Central memory CD8-positive, alpha-beta T cell (primary cell): ENCODE measurements around the gene CEP68.

Experiments
- ATAC-seq: fragments of 150-1000 bp; cut with Tn5 transposase; replicated peaks from 2 replicates; pipeline ENCODE4 v1.10.0; 2022; ENCODE audit warnings: mild to moderate bottlenecking, moderate FRiP score, moderate number of reproducible peaks; ENCODE audit not compliant: poor library complexity, severe bottlenecking; ENCODE audit errors: extremely low read depth
- DNase-seq, 2 donors: peaks; one replicate each; pipeline ENCODE4 v3.0.0; 2021; ENCODE audit warnings: low spot score in 2 of 2
- H3K27ac Mint-ChIP-seq: one replicate; pipeline ENCODE4 v1.8.0; 2022; ENCODE audit warnings: low read depth, mild to moderate bottlenecking, moderate library complexity, mixed read lengths
- H3K27me3 Mint-ChIP-seq: one replicate; pipeline ENCODE4 v1.8.0; 2022; ENCODE audit warnings: mixed read lengths
- H3K36me3 Mint-ChIP-seq: one replicate; pipeline ENCODE4 v1.8.0; 2022; ENCODE audit warnings: mild to moderate bottlenecking, moderate library complexity, mixed read lengths; ENCODE audit not compliant: insufficient read depth
- H3K4me1 Mint-ChIP-seq: one replicate; pipeline ENCODE4 v1.8.0; 2022; ENCODE audit warnings: mixed read lengths
- H3K4me3 Mint-ChIP-seq: one replicate; pipeline ENCODE4 v1.8.0; 2022; ENCODE audit warnings: mild to moderate bottlenecking, moderate library complexity, mixed read lengths
- H3K9me3 Mint-ChIP-seq: one replicate; pipeline ENCODE4 v1.8.0; 2022; ENCODE audit warnings: mixed read lengths

The CEP68 gene

GRCh38 chr2:65055422-65056214 is 598 bp upstream of the CEP68 start:
- Mint-ChIP-seq H3K27me3 (no peaks in the 10 kb centered on the region), H3K4me1 (peaks cover 54% of the 10 kb centered on the region), H3K9me3 (no peaks in the 10 kb centered on the region), H3K27ac (peak overlapping the region; percentile 83), H3K36me3 (peaks cover 11% of the 10 kb centered on the region), H3K4me3 (peak overlapping the region; percentile 79)
- DNase-seq (no peak), ATAC-seq (peak; percentile 34)

- Mint-ChIP-seq H3K27me3 (no peaks in the 10 kb centered on the region), H3K4me3 (peak overlapping the region; percentile 79), H3K36me3 (peaks cover 14% of the 10 kb centered on the region), H3K4me1 (peaks cover 59% of the 10 kb centered on the region), H3K9me3 (no peaks in the 10 kb centered on the region), H3K27ac (peak overlapping the region; percentile 11)
- ATAC-seq = no peak
- no peak for DNase-seq
Measured at GRCh38 chr2:65057054-65057375, 799 bp downstream of the CEP68 start.

GRCh38 chr2:65057391-65058052 is 1.3 kb downstream of the CEP68 start:
- DNase-seq (peak in 1 of 2 donors; percentile 63), ATAC-seq (peak; percentile 50)
- no peaks in the 10 kb centered on the region for H3K27me3 Mint-ChIP-seq
- peak overlapping the region; percentile 11 for H3K27ac Mint-ChIP-seq
- no peaks in the 10 kb centered on the region for H3K9me3 Mint-ChIP-seq
- H3K36me3 Mint-ChIP-seq = peaks cover 14% of the 10 kb centered on the region
- peak overlapping the region; percentile 79 for H3K4me3 Mint-ChIP-seq
- peaks cover 59% of the 10 kb centered on the region for H3K4me1 Mint-ChIP-seq

DNA sequence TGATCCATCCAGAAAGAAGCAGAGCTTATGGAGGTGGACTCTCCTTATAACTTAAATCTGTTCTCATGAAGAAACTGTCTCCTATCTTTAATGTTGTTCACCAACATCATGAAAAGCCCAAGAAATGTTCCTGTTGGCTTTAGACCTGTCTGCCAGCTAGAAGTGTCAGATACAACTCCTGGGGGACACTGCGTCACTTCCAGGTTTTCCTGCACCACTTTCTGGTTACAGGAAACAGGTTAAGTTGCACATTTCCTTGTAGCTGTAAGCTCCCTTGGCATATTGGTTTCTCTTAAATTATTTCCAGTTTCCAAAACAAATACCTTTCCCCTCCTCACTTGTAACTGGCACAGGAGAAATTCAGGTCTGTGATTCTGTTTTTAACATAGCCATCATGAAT is 2.9 kb downstream of the CEP68 start:
- H3K9me3 Mint-ChIP-seq = no peaks in the 10 kb centered on the region
- H3K36me3 Mint-ChIP-seq = peaks cover 15% of the 10 kb centered on the region
- peaks cover 57% of the 10 kb centered on the region for H3K4me1 Mint-ChIP-seq
- ATAC-seq = no peak
- no peak for DNase-seq
- H3K27ac Mint-ChIP-seq = peak overlapping the region; percentile 65
- no peaks in the 10 kb centered on the region for H3K27me3 Mint-ChIP-seq
- H3K4me3 Mint-ChIP-seq = no peak overlapping the region

DNA sequence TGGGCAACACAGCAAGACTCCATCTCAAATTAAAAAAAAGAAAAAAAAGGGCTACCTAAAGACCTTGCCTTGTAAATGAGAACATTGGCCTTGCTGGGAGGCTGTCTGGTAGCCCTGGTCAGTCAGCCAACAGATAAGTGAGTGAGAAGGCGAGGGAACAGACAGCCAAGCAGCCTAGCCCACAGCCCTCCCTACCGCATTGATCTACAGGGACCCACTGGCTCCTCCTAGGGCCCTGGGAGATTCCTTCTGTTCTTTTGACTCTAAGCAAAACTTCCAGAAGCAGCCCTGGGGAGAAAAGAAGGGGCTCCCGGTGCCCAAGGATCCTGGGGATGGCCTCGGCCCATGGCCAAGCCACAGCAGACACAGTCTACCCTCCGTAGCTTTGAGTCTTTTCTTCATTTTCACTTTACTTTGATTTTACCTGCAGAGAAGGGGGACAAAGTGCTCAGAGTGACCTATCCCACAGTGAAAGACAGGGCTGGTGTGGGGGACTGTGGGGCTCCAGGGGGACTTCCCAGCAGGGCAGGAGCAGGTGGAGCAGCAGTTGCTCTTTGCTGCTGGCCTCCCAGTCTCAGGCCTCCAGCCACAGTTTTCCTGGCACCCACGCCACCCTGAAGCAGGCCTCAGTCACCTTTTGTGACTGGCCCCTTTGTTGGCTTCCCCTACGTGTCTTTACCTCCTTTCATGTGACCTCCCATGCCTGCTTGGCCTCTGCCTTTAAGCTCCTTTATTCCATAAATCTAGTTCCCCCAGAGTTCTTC is 5.1 kb downstream of the CEP68 start:
- no peak overlapping the region for H3K4me3 Mint-ChIP-seq
- H3K4me1 Mint-ChIP-seq = peaks cover 56% of the 10 kb centered on the region
- DNase-seq (no peak), ATAC-seq (no peak)
- no peaks in the 10 kb centered on the region for H3K9me3 Mint-ChIP-seq
- H3K27ac Mint-ChIP-seq = no peak overlapping the region
- H3K27me3 Mint-ChIP-seq = no peaks in the 10 kb centered on the region
- H3K36me3 Mint-ChIP-seq = peaks cover 8% of the 10 kb centered on the region

- DNase-seq (no peak), ATAC-seq (no peak)
- H3K36me3 Mint-ChIP-seq = peaks cover 11% of the 10 kb centered on the region
- peaks cover 54% of the 10 kb centered on the region for H3K4me1 Mint-ChIP-seq
- H3K27ac Mint-ChIP-seq = no peak overlapping the region
- no peak overlapping the region for H3K4me3 Mint-ChIP-seq
- no peaks in the 10 kb centered on the region for H3K27me3 Mint-ChIP-seq
- H3K9me3 Mint-ChIP-seq = no peaks in the 10 kb centered on the region
Measured at GRCh38 chr2:65061910-65062339, 5.7 kb downstream of the CEP68 start.

DNA sequence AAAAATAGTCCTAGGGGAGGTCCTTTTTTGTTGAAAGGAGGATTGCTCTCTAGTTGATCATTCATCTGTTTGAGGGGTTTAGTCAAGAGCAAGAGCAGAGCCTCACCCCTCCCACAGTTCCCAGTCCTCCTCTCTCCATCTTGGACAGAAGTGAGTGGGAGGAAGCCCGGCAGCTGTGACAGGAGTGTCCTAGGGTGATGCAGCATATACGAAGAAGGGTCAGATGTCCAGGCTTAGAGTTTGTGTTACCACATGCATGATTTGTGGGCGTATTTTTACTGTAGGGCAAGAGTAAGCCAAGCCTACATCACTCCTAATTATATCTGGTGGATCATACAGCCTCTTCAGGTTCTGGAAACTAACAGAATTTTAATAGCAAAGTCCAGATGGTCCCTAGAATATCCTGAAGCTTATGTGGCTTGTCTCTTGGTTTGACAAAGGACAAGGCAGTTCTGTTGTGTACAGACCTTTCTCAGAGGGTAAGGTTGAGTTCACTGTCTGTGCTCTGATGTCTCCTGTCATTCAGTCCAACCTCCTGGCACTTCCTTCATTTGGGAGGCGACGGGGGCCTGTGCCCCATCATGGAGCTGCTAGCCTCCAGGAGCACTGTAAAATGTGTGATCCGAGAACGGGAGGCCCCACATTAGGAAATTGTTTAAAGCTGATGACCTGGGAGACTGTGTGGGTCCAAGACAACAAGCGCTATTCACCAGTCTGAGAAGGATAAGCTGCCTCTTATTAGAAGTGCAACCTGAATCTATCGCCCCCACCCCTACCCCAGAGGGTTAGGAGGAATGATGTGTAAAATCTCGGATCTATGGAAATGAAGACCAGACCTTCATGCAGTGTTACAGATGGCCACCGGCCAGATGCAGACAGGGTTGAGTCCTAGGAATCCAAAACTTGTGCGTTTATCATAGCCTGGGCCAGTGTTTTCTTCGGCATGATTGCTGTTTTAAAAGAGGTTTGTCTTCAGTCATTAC is 6.9 kb downstream of the CEP68 start:
- Mint-ChIP-seq H3K4me3 (no peak overlapping the region), H3K4me1 (peaks cover 52% of the 10 kb centered on the region), H3K27ac (no peak overlapping the region), H3K27me3 (no peaks in the 10 kb centered on the region), H3K9me3 (no peaks in the 10 kb centered on the region), H3K36me3 (peaks cover 9% of the 10 kb centered on the region)
- DNase-seq (no peak), ATAC-seq (no peak)

- peak overlapping the region; percentile 66 for H3K27ac Mint-ChIP-seq
- peak in 1 of 2 donors; percentile 36 for DNase-seq
- peaks cover 44% of the 10 kb centered on the region for H3K4me1 Mint-ChIP-seq
- H3K9me3 Mint-ChIP-seq = no peaks in the 10 kb centered on the region
- ATAC-seq = peak; percentile 72
- no peak overlapping the region for H3K4me3 Mint-ChIP-seq
- no peaks in the 10 kb centered on the region for H3K27me3 Mint-ChIP-seq
- peaks cover 10% of the 10 kb centered on the region for H3K36me3 Mint-ChIP-seq
Measured at GRCh38 chr2:65064728-65065552, 8.7 kb downstream of the CEP68 start.

DNA sequence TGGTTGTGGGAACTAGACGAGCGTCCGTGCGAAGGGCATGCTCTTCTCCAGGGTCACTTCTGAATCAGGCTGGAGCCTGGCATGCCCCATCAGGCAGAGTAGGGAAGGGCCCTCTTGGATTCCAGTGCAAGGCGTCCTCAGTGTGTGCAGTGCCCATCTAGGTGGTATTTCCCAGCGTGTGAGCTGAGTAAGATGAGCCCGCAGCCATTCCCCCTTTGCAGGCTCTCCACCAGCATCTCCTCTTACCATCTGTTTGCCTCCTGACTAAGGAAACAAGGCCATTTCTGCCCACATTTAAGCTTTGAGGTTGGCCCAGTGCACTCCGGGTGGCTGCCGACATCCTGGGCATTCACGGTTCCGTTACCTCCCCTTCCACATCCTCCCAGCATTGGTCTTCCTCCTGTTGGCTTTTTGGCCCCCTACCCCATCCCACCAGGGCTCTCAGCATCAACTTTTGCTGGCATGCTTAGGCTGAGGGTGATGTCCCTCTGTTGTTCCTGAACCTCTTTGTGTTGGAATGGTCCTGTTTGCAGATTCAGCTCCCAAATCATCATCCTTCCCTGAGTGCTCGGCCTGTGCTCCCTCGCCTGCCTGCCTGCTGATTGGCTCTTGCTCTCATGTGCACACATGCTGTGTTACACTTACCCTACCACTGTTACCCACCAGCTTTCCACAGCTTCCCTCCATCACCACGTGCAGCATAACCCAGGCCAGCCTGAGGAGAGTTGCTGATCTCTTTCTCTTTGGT is 11.8 kb downstream of the CEP68 start:
- Mint-ChIP-seq H3K27me3 (no peaks in the 10 kb centered on the region), H3K9me3 (no peaks in the 10 kb centered on the region), H3K36me3 (peaks cover 23% of the 10 kb centered on the region), H3K27ac (peak overlapping the region; percentile 22), H3K4me3 (no peak overlapping the region), H3K4me1 (peaks cover 39% of the 10 kb centered on the region)
- no peak for ATAC-seq
- no peak for DNase-seq

DNA sequence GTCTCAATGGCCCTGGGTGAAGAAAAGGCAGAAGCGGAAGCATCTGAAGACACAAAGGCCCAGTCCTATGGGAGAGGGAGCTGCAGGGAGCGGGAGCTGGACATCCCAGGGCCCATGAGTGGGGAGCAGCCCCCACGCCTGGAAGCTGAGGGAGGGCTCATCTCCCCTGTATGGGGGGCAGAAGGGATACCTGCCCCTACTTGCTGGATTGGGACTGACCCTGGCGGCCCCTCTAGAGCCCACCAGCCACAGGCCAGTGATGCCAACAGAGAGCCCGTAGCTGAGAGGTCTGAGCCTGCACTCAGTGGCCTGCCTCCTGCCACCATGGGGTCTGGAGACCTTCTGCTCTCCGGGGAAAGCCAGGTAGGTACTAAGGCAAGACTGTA is 13.2 kb downstream of the CEP68 start:
- Mint-ChIP-seq H3K9me3 (no peaks in the 10 kb centered on the region), H3K27me3 (no peaks in the 10 kb centered on the region), H3K4me1 (peaks cover 28% of the 10 kb centered on the region), H3K27ac (peak overlapping the region; percentile 80), H3K36me3 (peaks cover 28% of the 10 kb centered on the region), H3K4me3 (no peak overlapping the region)
- DNase-seq = no peak
- ATAC-seq = no peak
